Tibial nerve (tissue), 4 donors: ENCODE data around the gene SEMA4C. TPM values are rescaled to one million over a fixed set of nuclear protein-coding genes. Genes with fewer than 3 reads are reported as not detected.

ENCODE experiments used
- DNase-seq, 2 donors: peaks; one replicate each; pipeline ENCODE4 v3.0.0-alpha.2; 2019; ENCODE audit warnings: low spot score in 2 of 2
- H3K27ac ChIP-seq, 4 donors: fragments of 200-600 bp; sonication (generic) in 3 of 4; one replicate each; pipeline ENCODE4 v1.5.1; 2017 to 2019; ENCODE audit warnings: mild to moderate bottlenecking in 1 of 4
- H3K27me3 ChIP-seq, 2 donors: fragments of 200-600 bp; sonication (generic) in 1 of 2; one replicate each; pipeline versions ENCODE4 v1.5.1 to v1.6.0; 2017 to 2019
- H3K36me3 ChIP-seq, 3 donors: fragments of 200-600 bp; sonication (generic); one replicate each; pipeline ENCODE4 v1.5.1; 2018 to 2019
- H3K4me1 ChIP-seq, 4 donors: fragments of 200-600 bp; sonication (generic) in 3 of 4; one replicate each; pipeline ENCODE4 v1.5.1; 2017 to 2019
- H3K4me3 ChIP-seq, 4 donors: fragments of 200-600 bp; sonication (generic) in 3 of 4; one replicate each; pipeline ENCODE4 v1.5.1; 2017 to 2019; ENCODE audit warnings: mild to moderate bottlenecking in 1 of 4, moderate library complexity in 1 of 4
- H3K9me3 ChIP-seq, 4 donors: fragments of 200-600 bp; sonication (generic) in 3 of 4; one replicate each; pipeline ENCODE4 v1.5.1; 2017 to 2019
- EP300 ChIP-seq, 2 donors: sonication (generic); formaldehyde crosslinking; IDR thresholded peaks; one replicate each; pipeline ENCODE4 v1.6.1; 2017; ENCODE audit warnings: antibody characterized with exemption in 2 of 2, mild to moderate bottlenecking in 1 of 2
- POLR2A ChIP-seq, 2 donors: fragments of 450-650 bp; IDR thresholded peaks; one replicate each; pipeline ENCODE4 v1.6.1; 2017; ENCODE audit warnings: antibody characterized with exemption in 2 of 2, mild to moderate bottlenecking in 2 of 2, moderate library complexity in 2 of 2
- WGBS, 2 donors: methylation state at CpG; one replicate each; pipeline ENCODE4 v1.1.5; 2018; 5-methylcytosine and 5-hydroxymethylcytosine counted together
- total RNA-seq, 4 donors: library from RNA; depleted of rRNA; stranded (reverse); fragments of >200 nt; gene quantifications; one replicate each; pipeline ENCODE4 v1.1.0, GENCODE V29; 2016
- TF ChIP-seq, protein P1 (sequence below), 5 experiments: fragments of 200-600 bp in 3 of 5; fragments of 450-650 bp in 2 of 5; sonication (generic) in 3 of 5; IDR thresholded peaks; one replicate each; pipeline ENCODE4 v1.5.1; 2016 to 2019; ENCODE audit warnings: antibody characterized with exemption in 5 of 5, mild to moderate bottlenecking in 3 of 5, moderate library complexity in 2 of 5

The SEMA4C gene
- total RNA-seq, 4 donors from 2014 or later = 120 to 181 (median 147) TPM

DNA sequence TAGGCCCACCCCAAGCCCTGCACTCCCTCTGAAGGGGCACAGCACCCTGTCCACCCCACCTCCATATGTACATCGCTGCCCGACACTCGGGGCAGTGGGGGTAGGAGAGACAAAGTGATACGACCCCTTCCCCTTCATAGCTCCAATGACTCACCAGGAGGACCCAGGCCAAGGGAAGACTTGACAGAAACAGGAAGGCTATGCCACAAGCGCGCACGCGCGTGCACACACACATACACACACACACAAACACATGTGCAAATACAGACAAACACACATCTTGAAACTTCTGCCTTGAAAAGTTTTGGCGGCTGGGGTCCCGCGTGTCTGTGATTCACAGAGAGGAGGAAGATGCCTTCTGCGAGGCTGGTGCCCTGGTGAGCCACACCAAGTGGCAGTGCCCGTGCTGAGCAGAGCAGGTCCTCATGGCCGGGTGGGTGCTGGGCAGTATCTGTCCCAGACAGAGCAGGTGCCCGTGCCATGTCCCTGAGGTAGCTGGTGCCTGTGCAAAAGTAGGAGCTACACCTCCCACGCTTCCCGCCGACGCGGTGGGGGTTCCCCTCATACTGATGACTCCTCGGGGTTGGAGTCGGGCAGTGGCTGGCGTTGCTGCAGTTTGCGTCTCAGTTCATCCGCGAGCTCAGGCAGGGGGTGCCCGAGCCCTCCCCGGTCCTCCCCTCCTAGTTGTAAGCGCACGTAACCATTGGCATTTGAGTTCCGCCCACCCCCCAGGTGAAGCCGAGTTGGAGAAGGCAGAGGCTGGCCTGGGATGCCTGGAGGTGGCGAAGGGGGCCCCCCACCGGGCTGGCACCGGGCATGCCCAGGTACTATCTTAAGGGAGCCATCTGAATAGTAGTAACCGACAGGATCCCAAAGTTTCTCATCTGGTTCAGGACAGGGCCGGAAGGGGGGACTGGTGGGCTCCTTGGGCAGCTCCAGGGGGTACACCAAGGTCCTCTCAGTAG is 9.5 kb downstream of the SEMA4C start:
- Histone ChIP-seq H3K36me3 (peaks cover 2 to 51% (median 23%) of the 10 kb centered on the region in 3 donors), H3K4me3 (peak overlapping the region in 2 of 4 donors; percentile 6 to 86), H3K4me1 (peaks cover 0 to 80% (median 29%) of the 10 kb centered on the region in 4 donors), H3K9me3 (no peaks in the 10 kb centered on the region), H3K27me3 (no peaks in the 10 kb centered on the region), H3K27ac (peak overlapping the region; percentile 84 to 99 (median 96))
- 48 to 51% methylated on average over 27 of the region's 38 CpGs for WGBS, 2 donors
- DNase-seq = no peak
- peak in 1 of 2 donors; percentile 61 for TF ChIP-seq EP300 (IDR thresholded peaks at IDR 0.05)
- TF ChIP-seq, protein P1, sequence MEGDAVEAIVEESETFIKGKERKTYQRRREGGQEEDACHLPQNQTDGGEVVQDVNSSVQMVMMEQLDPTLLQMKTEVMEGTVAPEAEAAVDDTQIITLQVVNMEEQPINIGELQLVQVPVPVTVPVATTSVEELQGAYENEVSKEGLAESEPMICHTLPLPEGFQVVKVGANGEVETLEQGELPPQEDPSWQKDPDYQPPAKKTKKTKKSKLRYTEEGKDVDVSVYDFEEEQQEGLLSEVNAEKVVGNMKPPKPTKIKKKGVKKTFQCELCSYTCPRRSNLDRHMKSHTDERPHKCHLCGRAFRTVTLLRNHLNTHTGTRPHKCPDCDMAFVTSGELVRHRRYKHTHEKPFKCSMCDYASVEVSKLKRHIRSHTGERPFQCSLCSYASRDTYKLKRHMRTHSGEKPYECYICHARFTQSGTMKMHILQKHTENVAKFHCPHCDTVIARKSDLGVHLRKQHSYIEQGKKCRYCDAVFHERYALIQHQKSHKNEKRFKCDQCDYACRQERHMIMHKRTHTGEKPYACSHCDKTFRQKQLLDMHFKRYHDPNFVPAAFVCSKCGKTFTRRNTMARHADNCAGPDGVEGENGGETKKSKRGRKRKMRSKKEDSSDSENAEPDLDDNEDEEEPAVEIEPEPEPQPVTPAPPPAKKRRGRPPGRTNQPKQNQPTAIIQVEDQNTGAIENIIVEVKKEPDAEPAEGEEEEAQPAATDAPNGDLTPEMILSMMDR (IDR thresholded peaks at IDR 0.05) = no peak

DNA sequence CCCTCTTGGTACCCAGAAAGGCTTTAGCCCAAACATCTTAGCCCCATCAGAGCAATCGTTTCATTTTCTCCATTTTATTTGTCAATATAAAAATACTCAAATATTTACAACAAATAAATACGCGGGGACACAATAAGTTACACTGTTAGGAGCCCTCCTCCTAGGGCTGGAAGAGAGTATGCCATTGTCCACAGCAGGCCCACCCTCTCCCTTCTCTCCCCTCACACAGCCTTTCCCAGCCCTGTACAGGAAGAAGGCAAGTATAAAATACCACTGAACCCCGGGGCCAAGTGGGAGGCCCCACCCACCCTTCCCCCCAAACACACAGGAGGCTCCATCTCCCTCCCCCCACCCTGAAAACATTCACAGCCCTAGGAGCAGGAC is 10.2 kb downstream of the SEMA4C start:
- TF ChIP-seq POLR2A (IDR thresholded peaks at IDR 0.05) = no peak
- no peak for TF ChIP-seq EP300 (IDR thresholded peaks at IDR 0.05)
- TF ChIP-seq, protein P1 (IDR thresholded peaks at IDR 0.05) = no peak
- H3K4me1 ChIP-seq = peaks cover 0 to 78% (median 28%) of the 10 kb centered on the region in 4 donors
- H3K4me3 ChIP-seq = peak overlapping the region in 1 of 4 donors; percentile 86
- H3K27me3 ChIP-seq = no peaks in the 10 kb centered on the region
- H3K27ac ChIP-seq = peak overlapping the region; percentile 84 to 99 (median 96)
- peaks cover 0 to 45% (median 22%) of the 10 kb centered on the region in 3 donors for H3K36me3 ChIP-seq
- no peak for DNase-seq
- H3K9me3 ChIP-seq = no peaks in the 10 kb centered on the region
- WGBS, 2 donors = 14 to 24% methylated on average over 4 of the region's 4 CpGs

DNA sequence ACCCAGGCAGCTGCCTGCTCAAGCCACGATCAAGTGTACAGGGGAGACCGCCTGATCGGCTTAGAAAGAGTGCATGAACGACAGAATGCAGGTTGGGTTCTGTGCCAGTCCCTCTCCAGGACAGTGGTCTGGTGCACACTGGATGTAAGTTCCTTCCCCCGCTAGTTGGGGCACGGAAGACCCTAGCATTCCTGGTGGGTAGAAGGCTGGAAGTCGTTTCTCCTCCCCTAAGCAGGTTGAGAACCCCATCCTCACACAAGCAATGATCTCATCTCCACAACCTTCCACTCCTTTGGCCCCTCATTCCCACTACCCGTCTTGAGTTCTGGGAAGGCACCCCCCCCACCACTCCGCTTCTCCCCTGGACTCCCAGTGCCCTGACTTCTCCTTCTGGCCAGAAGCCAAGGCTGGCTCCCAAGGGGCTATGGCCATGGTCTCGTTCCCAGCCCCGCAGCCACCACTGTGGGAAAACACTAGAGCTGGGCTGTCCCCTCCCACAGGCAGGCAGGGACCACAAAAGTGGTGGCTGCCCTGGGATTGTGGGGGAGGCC is 10.7 kb downstream of the SEMA4C start:
- TF ChIP-seq, protein P1 (IDR thresholded peaks at IDR 0.05) = no peak
- no peak for TF ChIP-seq POLR2A (IDR thresholded peaks at IDR 0.05)
- TF ChIP-seq EP300 (IDR thresholded peaks at IDR 0.05) = peak in 1 of 2 donors; percentile 44
- DNase-seq = peak in 1 of 2 donors; percentile 52
- Histone ChIP-seq H3K4me1 (peaks cover 0 to 73% (median 28%) of the 10 kb centered on the region in 4 donors), H3K4me3 (peak overlapping the region in 3 of 4 donors; percentile 55 to 86 (median 80)), H3K36me3 (peaks cover 0 to 45% (median 17%) of the 10 kb centered on the region in 3 donors), H3K27me3 (no peaks in the 10 kb centered on the region), H3K9me3 (no peaks in the 10 kb centered on the region), H3K27ac (peak overlapping the region; percentile 84 to 99 (median 96))
- WGBS, 2 donors = 17 to 30% methylated on average over 11 of the region's 11 CpGs

DNA sequence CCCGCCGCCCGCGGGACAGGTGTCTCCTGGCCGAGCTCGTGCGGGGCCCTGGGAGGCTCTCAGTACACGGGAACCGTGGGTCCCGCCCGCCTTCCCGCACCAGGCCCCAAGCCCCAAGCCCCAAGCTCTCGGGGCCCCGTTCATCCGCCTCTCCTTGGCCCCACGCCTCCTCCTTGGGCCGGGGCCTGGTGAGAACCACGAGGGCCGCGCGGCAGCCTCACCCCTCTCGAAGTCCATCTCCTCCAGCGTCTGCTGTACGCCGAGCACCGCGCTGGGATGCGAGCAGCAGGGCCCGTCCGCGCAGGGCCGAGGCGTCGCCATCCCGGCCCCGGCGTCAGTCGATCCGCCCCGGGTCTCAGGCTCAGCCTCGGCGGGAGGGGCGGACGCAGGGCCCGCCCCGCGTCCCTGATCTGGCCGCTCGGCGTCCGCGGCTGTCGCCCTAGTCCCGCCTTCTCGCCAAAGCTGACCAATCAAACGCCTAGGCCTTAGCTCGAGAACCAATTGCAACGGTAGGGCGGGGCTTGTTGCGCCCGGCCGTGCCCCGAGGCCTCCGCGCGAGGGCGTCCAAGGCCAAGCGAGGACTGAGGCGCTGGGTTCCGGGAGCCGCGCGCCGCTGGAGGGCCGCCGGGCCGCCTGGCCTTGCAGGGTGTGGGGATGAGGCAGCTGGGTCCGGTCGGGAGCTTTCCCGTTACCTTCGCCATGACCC is 12.1 kb downstream of the SEMA4C start, which contains the start of gene ANKRD39:
Gene ANKRD39, minus strand, starts transcription at position 350 of the 706 bp plus-strand sequence. Its CDS starts 29 bp downstream, at position 321.
- peak; percentile 96 to 98 for DNase-seq
- peak within 1 kb of the TSS; percentile 55 to 86 (median 82) for H3K4me3 ChIP-seq
- H3K36me3 ChIP-seq = peaks cover 4 to 45% (median 11%) of the 10 kb centered on the region in 3 donors
- H3K27me3 ChIP-seq = no peaks in the 10 kb centered on the region
- WGBS, 2 donors = 0% methylated on average over 37 to 51 of the region's 81 CpGs
- peak in 1 of 2 donors; percentile 86 for TF ChIP-seq EP300 (IDR thresholded peaks at IDR 0.05)
- peak; percentile 64 to 88 for TF ChIP-seq POLR2A (IDR thresholded peaks at IDR 0.05)
- TF ChIP-seq, protein P1 (IDR thresholded peaks at IDR 0.05) = peak; percentile 80 to 98 (median 97)
- H3K9me3 ChIP-seq = no peaks in the 10 kb centered on the region
- H3K4me1 ChIP-seq = peaks cover 0 to 60% (median 28%) of the 10 kb centered on the region in 4 donors
- peak within 1 kb of the TSS; percentile 84 to 99 (median 96) for H3K27ac ChIP-seq
